Thyroid gland (tissue), 4 donors: ENCODE results near the gene SGCD. TPM values are rescaled to one million over a fixed set of nuclear protein-coding genes. Genes with fewer than 3 reads are reported as not detected.
A peak's percentile ranks its signal among the peaks of the same experiment; 100 is the strongest.

ENCODE experiments used
- DNase-seq, 2 donors: peaks; one replicate each; pipeline ENCODE4 v3.0.0-alpha.2; 2019
- H3K27ac ChIP-seq, 3 donors: fragments of 200-600 bp; sonication (generic); 1 replicate in 2 of 3; 2 replicates in 1 of 3; pipeline ENCODE4 v1.5.1; 2016 to 2019; ENCODE audit warnings: mild to moderate bottlenecking in 1 of 3, moderate library complexity in 1 of 3
- H3K27me3 ChIP-seq: fragments of 200-600 bp; sonication (generic); one replicate; pipeline ENCODE4 v1.5.1; 2019
- H3K36me3 ChIP-seq, 2 donors: fragments of 200-600 bp; sonication (generic); one replicate each; pipeline ENCODE4 v1.5.1; 2016 to 2019
- H3K4me1 ChIP-seq, 2 donors: fragments of 200-600 bp; sonication (generic); one replicate each; pipeline ENCODE4 v1.5.1; 2017 to 2019
- H3K4me3 ChIP-seq, 3 donors: fragments of 200-600 bp; sonication (generic); replicated peaks in 1 of 3; 1 replicate in 2 of 3; 2 replicates in 1 of 3; pipeline ENCODE4 v1.5.1; 2016; ENCODE audit warnings: mild to moderate bottlenecking in 1 of 3
- H3K9me3 ChIP-seq: fragments of 200-600 bp; sonication (generic); one replicate; pipeline ENCODE4 v1.5.1; 2017
- CTCF ChIP-seq, 6 experiments: fragments of 200-600 bp in 3 of 6; fragments of 450-650 bp in 3 of 6; sonication (generic) in 3 of 6; IDR thresholded peaks; one replicate each; pipeline ENCODE4 v1.5.1; 2016 to 2019; ENCODE audit warnings: antibody characterized with exemption in 6 of 6, mild to moderate bottlenecking in 2 of 6, inconsistent platforms in 1 of 6, moderate library complexity in 1 of 6
- POLR2A ChIP-seq, 2 donors: fragments of 450-650 bp; IDR thresholded peaks; one replicate each; pipeline ENCODE4 v1.6.1; 2017; ENCODE audit warnings: antibody characterized with exemption in 2 of 2, mild to moderate bottlenecking in 2 of 2, moderate library complexity in 1 of 2
- WGBS, 2 donors: methylation state at CpG; one replicate each; pipeline ENCODE4 v1.1.5; 2017; 5-methylcytosine and 5-hydroxymethylcytosine counted together
- intact Hi-C: fragments of 100-400 bp; cut with DNase I; formaldehyde crosslinking; loops from one replicate; pipeline ENCODE4 v1.15.1; 2023
- total RNA-seq, 4 donors: library from RNA; depleted of rRNA; stranded (reverse); fragments of >200 nt; gene quantifications; one replicate each; pipeline ENCODE4 v1.2.3, GENCODE V29; 2016

SGCD gene
- 10 to 100 TPM in 1 of 4 donors, 1 to 10 TPM in 3; 7.4 to 20.1 (median 9.2) TPM for total RNA-seq

- intact Hi-C loops = no loop called here
- Histone ChIP-seq H3K36me3 (no peaks in the 10 kb centered on the region), H3K4me1 (peaks cover 17 to 18% of the 10 kb centered on the region in 2 donors), H3K27me3 (no peaks in the 10 kb centered on the region), H3K9me3 (no peaks in the 10 kb centered on the region), H3K4me3 (peak within 1 kb of the TSS in 2 of 3 donors; percentile 19 to 22), H3K27ac (peak within 1 kb of the TSS; percentile 51 to 77 (median 58))
- peak; percentile 69 to 80 for DNase-seq
- TF ChIP-seq CTCF (IDR thresholded peaks at IDR 0.05) (no peak), POLR2A (IDR thresholded peaks at IDR 0.05) (peak in 1 of 2 donors; percentile 40)
- WGBS, 2 donors = 17 to 21% methylated on average over 18 of the region's 18 CpGs
These were observed at the start of gene SGCD for GRCh38 chr5:156326718-156327259. SGCD (plus strand) TSS chr5:156327164.

GRCh38 chr5:156277290-156277689 lies 49.7 kb upstream of the SGCD start:
- H3K27me3 ChIP-seq = no peaks in the 10 kb centered on the region
- H3K9me3 ChIP-seq = no peaks in the 10 kb centered on the region
- no peaks in the 10 kb centered on the region for H3K36me3 ChIP-seq
- no peak for DNase-seq
- 69 to 82% methylated on average over 2 of the region's 2 CpGs for WGBS, 2 donors
- no peak overlapping the region for H3K27ac ChIP-seq
- no peaks in the 10 kb centered on the region for H3K4me1 ChIP-seq
- intact Hi-C loops = no loop called here
- TF ChIP-seq POLR2A (IDR thresholded peaks at IDR 0.05) (no peak), CTCF (IDR thresholded peaks at IDR 0.05) (no peak)
- H3K4me3 ChIP-seq = no peak overlapping the region

- no peak overlapping the region for H3K4me3 ChIP-seq
- no peak overlapping the region for H3K27ac ChIP-seq
- no peaks in the 10 kb centered on the region for H3K9me3 ChIP-seq
- 82 to 88% methylated on average over 1 of the region's 1 CpG for WGBS, 2 donors
- H3K36me3 ChIP-seq = no peaks in the 10 kb centered on the region
- no peaks in the 10 kb centered on the region for H3K27me3 ChIP-seq
- H3K4me1 ChIP-seq = no peaks in the 10 kb centered on the region
- no peak for TF ChIP-seq POLR2A (IDR thresholded peaks at IDR 0.05)
- TF ChIP-seq CTCF (IDR thresholded peaks at IDR 0.05) = no peak
- intact Hi-C loops = no loop called here
- no peak for DNase-seq
These were observed 31.5 kb upstream of the SGCD start for GRCh38 chr5:156295431-156295830.

- TF ChIP-seq CTCF (IDR thresholded peaks at IDR 0.05) (no peak), POLR2A (IDR thresholded peaks at IDR 0.05) (no peak)
- no peaks in the 10 kb centered on the region for H3K27me3 ChIP-seq
- intact Hi-C loops = no loop called here
- H3K36me3 ChIP-seq = no peaks in the 10 kb centered on the region
- H3K4me1 ChIP-seq = no peaks in the 10 kb centered on the region
- no peak overlapping the region for H3K4me3 ChIP-seq
- no peak for DNase-seq
- no peak overlapping the region for H3K27ac ChIP-seq
- H3K9me3 ChIP-seq = no peaks in the 10 kb centered on the region
- WGBS, 2 donors = 87 to 96% methylated on average over 4 of the region's 4 CpGs
These were observed 16.8 kb upstream of the SGCD start for GRCh38 chr5:156310115-156310514.

GRCh38 chr5:156312897-156313694 lies 13.9 kb upstream of the SGCD start:
- WGBS, 2 donors = 79 to 80% methylated on average over 2 of the region's 2 CpGs
- Histone ChIP-seq H3K4me3 (no peak overlapping the region), H3K27me3 (no peaks in the 10 kb centered on the region), H3K4me1 (no peaks in the 10 kb centered on the region), H3K27ac (no peak overlapping the region), H3K36me3 (no peaks in the 10 kb centered on the region), H3K9me3 (no peaks in the 10 kb centered on the region)
- intact Hi-C loops = no loop called here
- no peak for TF ChIP-seq CTCF (IDR thresholded peaks at IDR 0.05)
- DNase-seq = no peak
